ENCODE measurements around the gene OR5B17. TPM values are rescaled to one million over a fixed set of nuclear protein-coding genes. Genes with fewer than 3 reads are reported as not detected.

Gene OR5B17
- total and polyA plus RNA-seq, 10 donors, result not detected

- no peak for DNase-seq
- WGBS, 5 donors, result 87 to 95% (median 90%) methylated on average over 1 of the region's 1 CpG
- Histone ChIP-seq H3K4me1 (no peaks in the 10 kb centered on the region), H3K9me3 (peaks cover 0 to 16% (median 8%) of the 10 kb centered on the region in 8 donors), H3K4me3 (no peak overlapping the region), H3K27me3 (replicated peaks in 1 of 7) (peaks cover 0 to 5% (median 0%) of the 10 kb centered on the region in 7 donors), H3K36me3 (no peaks in the 10 kb centered on the region), H3K27ac (no peak overlapping the region)
- TF ChIP-seq POLR2AphosphoS5 (IDR thresholded peaks at IDR 0.05), result no peak
- TF ChIP-seq, protein P1, sequence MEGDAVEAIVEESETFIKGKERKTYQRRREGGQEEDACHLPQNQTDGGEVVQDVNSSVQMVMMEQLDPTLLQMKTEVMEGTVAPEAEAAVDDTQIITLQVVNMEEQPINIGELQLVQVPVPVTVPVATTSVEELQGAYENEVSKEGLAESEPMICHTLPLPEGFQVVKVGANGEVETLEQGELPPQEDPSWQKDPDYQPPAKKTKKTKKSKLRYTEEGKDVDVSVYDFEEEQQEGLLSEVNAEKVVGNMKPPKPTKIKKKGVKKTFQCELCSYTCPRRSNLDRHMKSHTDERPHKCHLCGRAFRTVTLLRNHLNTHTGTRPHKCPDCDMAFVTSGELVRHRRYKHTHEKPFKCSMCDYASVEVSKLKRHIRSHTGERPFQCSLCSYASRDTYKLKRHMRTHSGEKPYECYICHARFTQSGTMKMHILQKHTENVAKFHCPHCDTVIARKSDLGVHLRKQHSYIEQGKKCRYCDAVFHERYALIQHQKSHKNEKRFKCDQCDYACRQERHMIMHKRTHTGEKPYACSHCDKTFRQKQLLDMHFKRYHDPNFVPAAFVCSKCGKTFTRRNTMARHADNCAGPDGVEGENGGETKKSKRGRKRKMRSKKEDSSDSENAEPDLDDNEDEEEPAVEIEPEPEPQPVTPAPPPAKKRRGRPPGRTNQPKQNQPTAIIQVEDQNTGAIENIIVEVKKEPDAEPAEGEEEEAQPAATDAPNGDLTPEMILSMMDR (IDR thresholded peaks at IDR 0.05 in 8 of 11, conservative IDR thresholded peaks at IDR 0.05 in 3 of 11), result no peak
- no peak for TF ChIP-seq POLR2A (IDR thresholded peaks at IDR 0.05)
- intact Hi-C loops (cut with DNase I; ENCODE audit: low total_unique reads), result no loop called here
Measured at GRCh38 chr11:58391879-58392278, 33.0 kb upstream of the OR5B17 start.

DNA sequence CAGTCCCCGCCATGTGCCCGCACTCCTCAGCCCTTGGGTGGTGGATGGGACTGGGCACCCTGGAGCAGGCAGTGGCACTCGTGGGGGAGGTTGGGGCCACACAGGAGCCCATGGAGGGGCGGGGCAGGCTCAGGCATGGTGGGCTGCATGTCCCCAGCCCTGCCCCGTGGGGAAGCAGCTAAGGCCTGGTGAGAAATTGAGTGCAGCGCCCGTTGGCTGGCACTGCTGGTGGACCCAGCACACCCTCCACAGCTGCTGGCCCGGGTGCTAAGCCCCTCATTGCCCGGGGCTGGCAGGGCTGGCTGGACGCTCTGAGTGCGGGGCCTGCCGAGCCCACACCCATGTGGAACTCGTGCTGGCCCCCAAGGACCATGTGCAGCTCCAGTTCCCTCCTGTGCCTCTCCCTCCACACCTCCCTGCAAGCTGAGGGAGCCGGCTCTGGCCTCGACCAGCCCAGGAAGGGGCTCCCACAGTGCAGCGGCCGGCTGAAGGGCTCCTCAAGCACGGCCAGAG is 31.7 kb upstream of the OR5B17 start:
- no peak overlapping the region for H3K27ac ChIP-seq
- intact Hi-C loops (cut with DNase I; ENCODE audit: low total_unique reads), result no loop called here
- H3K4me3 ChIP-seq, result no peak overlapping the region
- no peaks in the 10 kb centered on the region for H3K4me1 ChIP-seq
- 82 to 88% (median 84%) methylated on average over 9 to 18 of the region's 18 CpGs for WGBS, 5 donors
- TF ChIP-seq POLR2A (IDR thresholded peaks at IDR 0.05) (no peak), POLR2AphosphoS5 (IDR thresholded peaks at IDR 0.05) (no peak)
- TF ChIP-seq, protein P1 (IDR thresholded peaks at IDR 0.05 in 8 of 11, conservative IDR thresholded peaks at IDR 0.05 in 3 of 11), result no peak
- H3K36me3 ChIP-seq, result no peaks in the 10 kb centered on the region
- H3K27me3 ChIP-seq (replicated peaks in 1 of 7), result peaks cover 0 to 5% (median 0%) of the 10 kb centered on the region in 7 donors
- peak; percentile 56 for DNase-seq
- peaks cover 0 to 15% (median 8%) of the 10 kb centered on the region in 8 donors for H3K9me3 ChIP-seq

GRCh38 chr11:58354727-58355126 is 4.1 kb downstream of the OR5B17 start:
- Histone ChIP-seq H3K27ac (no peak overlapping the region), H3K9me3 (no peaks in the 10 kb centered on the region), H3K36me3 (no peaks in the 10 kb centered on the region), H3K4me3 (no peak overlapping the region), H3K4me1 (no peaks in the 10 kb centered on the region), H3K27me3 (replicated peaks in 1 of 7) (no peaks in the 10 kb centered on the region)
- WGBS, 5 donors, result 80 to 87% (median 84%) methylated on average over 3 of the region's 3 CpGs
- DNase-seq, result no peak
- intact Hi-C loops (cut with DNase I; ENCODE audit: low total_unique reads), result no loop called here
- TF ChIP-seq POLR2AphosphoS5 (IDR thresholded peaks at IDR 0.05) (no peak), POLR2A (IDR thresholded peaks at IDR 0.05) (no peak)

- no peaks in the 10 kb centered on the region for H3K36me3 ChIP-seq
- no peak overlapping the region for H3K4me3 ChIP-seq
- DNase-seq, result no peak
- H3K9me3 ChIP-seq, result peaks cover 0 to 12% (median 2%) of the 10 kb centered on the region in 8 donors
- TF ChIP-seq, protein P1 (IDR thresholded peaks at IDR 0.05 in 8 of 11, conservative IDR thresholded peaks at IDR 0.05 in 3 of 11), result no peak
- TF ChIP-seq POLR2A (IDR thresholded peaks at IDR 0.05), result no peak
- no peak for TF ChIP-seq POLR2AphosphoS5 (IDR thresholded peaks at IDR 0.05)
- H3K27me3 ChIP-seq (replicated peaks in 1 of 7), result no peaks in the 10 kb centered on the region
- no peaks in the 10 kb centered on the region for H3K4me1 ChIP-seq
- H3K27ac ChIP-seq, result no peak overlapping the region
- WGBS, 5 donors, result 39 to 58% (median 42%) methylated on average over 2 of the region's 2 CpGs
- intact Hi-C loops (cut with DNase I; ENCODE audit: low total_unique reads), result no loop called here
Measured at GRCh38 chr11:58345204-58345603, 13.7 kb downstream of the OR5B17 start.

Measured in spleen (tissue), 11 donors.